K562 (cell line): Measurements from ENCODE around the gene ABHD14A.

Experiments
- ILK ChIP-seq: fragments of 450-650 bp; IDR thresholded peaks from 2 replicates; pipeline ENCODE4 v1.6.1; 2016; ENCODE audit warnings: missing genetic modification characterization, low read depth, mild to moderate bottlenecking, missing compliant biosample characterization, moderate library complexity, borderline replicate concordance
- TF ChIP-seq, protein P1 (sequence below): sonication (generic); formaldehyde crosslinking; IDR thresholded peaks from 2 replicates; pipeline ENCODE4 v1.5.0; 2020; ENCODE audit warnings: missing genetic modification reagents

DNA sequence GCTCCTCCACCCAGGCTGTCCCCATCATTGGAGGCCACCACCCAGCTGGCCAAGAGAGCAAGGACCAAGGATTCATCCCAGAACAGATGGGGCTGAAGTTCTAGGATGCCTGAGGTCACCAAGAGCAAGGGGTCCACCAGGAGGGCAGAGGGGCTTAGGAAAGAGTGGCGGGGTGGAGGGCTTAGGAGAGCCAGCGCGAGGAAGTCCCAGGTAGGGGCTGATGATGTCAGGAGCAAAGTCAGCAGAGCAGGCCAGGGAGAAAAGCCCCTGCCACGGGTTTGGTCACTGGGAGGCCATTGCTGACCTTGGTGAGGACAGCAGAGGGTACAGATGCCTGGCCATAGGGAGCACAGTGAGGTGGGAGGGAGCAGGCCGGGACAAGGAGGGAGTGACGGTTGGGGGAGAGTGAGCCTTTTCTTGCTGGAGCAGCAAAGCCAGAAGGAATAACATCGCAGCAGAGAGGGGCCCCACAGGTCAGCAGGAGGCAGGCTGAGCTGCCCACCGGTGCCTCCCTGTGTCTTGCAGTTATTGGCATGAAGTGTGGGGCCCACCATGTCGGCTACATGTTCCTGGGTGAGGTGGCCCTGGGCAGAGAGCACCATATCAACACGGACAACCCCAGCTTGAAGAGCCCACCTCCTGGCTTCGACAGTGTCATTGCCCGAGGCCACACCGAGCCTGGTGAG, 27.5 kb upstream of the ABHD14A start:
- no peak for TF ChIP-seq ILK (tag)
- TF ChIP-seq, protein P1, sequence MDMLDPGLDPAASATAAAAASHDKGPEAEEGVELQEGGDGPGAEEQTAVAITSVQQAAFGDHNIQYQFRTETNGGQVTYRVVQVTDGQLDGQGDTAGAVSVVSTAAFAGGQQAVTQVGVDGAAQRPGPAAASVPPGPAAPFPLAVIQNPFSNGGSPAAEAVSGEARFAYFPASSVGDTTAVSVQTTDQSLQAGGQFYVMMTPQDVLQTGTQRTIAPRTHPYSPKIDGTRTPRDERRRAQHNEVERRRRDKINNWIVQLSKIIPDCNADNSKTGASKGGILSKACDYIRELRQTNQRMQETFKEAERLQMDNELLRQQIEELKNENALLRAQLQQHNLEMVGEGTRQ (CRISPR knock-in tag) = no peak
